K562 (cell line): ENCODE results near the gene RIMS3. TPM values are rescaled to one million over a fixed set of nuclear protein-coding genes. Genes with fewer than 3 reads are reported as not detected.

Source experiments
- DACH1 ChIP-seq: fragments of 450-650 bp; IDR thresholded peaks from 2 replicates; pipeline ENCODE4 v1.6.1; 2018; ENCODE audit not compliant: partially characterized antibody
- ETV5 ChIP-seq: sonication (generic); formaldehyde crosslinking; IDR thresholded peaks from 2 replicates; pipeline ENCODE4 v1.4.0; 2020; ENCODE audit warnings: low read depth, mild to moderate bottlenecking, missing genetic modification reagents
- FOS ChIP-seq: IDR thresholded peaks from 3 replicates; pipeline ENCODE4 v1.6.1; 2011; ENCODE audit not compliant: insufficient read length; ENCODE audit errors: extremely low read depth
- HBP1 ChIP-seq: fragments of 450-650 bp; formaldehyde crosslinking; IDR thresholded peaks from 2 replicates; pipeline ENCODE4 v1.4.0; 2022; ENCODE audit warnings: missing genetic modification characterization
- HMG20A ChIP-seq: fragments of 450-650 bp; formaldehyde crosslinking; conservative IDR thresholded peaks from 2 replicates; pipeline ENCODE4 v1.4.0; 2020; ENCODE audit warnings: mild to moderate bottlenecking, mixed read lengths
- MCM3 ChIP-seq: fragments of 450-650 bp; IDR thresholded peaks from 2 replicates; pipeline ENCODE4 v1.6.1; 2016
- MEIS2 ChIP-seq: fragments of 450-650 bp; IDR thresholded peaks from 2 replicates; pipeline ENCODE4 v1.6.1; 2014; ENCODE audit warnings: mild to moderate bottlenecking; ENCODE audit not compliant: partially characterized antibody
- OTX1 ChIP-seq: fragments of 450-650 bp; formaldehyde crosslinking; IDR thresholded peaks from 2 replicates; pipeline ENCODE4 v1.4.0; 2022; ENCODE audit warnings: mild to moderate bottlenecking
- PCBP1 ChIP-seq: fragments of 200-400 bp; formaldehyde crosslinking; IDR thresholded peaks from 2 replicates; pipeline ENCODE4 v1.6.1; 2018; ENCODE audit warnings: mild to moderate bottlenecking, low read depth, low read length; ENCODE audit not compliant: poor library complexity, severe bottlenecking
- PPARD ChIP-seq: fragments of 250-450 bp; sonication (Bioruptor Pico); IDR thresholded peaks from 2 replicates; pipeline ENCODE4 v1.8.0; 2022; ENCODE audit warnings: inconsistent platforms, mild to moderate bottlenecking, moderate library complexity
- PURB ChIP-seq: sonication (generic); formaldehyde crosslinking; IDR thresholded peaks from 2 replicates; pipeline ENCODE4 v1.9.0; 2021; ENCODE audit warnings: low read depth, mild to moderate bottlenecking, missing genetic modification reagents
- RBM17 ChIP-seq: fragments of 200-400 bp; formaldehyde crosslinking; IDR thresholded peaks from 2 replicates; pipeline ENCODE4 v1.6.1; 2017; ENCODE audit warnings: low read depth, mild to moderate bottlenecking, low read length, borderline replicate concordance
- RBM22 ChIP-seq: fragments of 200-400 bp; formaldehyde crosslinking; IDR thresholded peaks from 2 replicates; pipeline ENCODE4 v1.6.1; 2018; ENCODE audit warnings: low read length, low read depth; ENCODE audit not compliant: poor library complexity, severe bottlenecking
- ZBTB7A ChIP-seq: IDR thresholded peaks from 2 replicates; pipeline ENCODE4 v1.6.1; 2011; ENCODE audit warnings: low read depth, mild to moderate bottlenecking, low read length, moderate library complexity, borderline replicate concordance; ENCODE audit not compliant: control insufficient read depth
- ZNF124 ChIP-seq: sonication (generic); formaldehyde crosslinking; IDR thresholded peaks from 2 replicates; pipeline ENCODE4 v1.8.1; 2022; ENCODE audit warnings: missing genetic modification reagents
- ZNF217 ChIP-seq: sonication (generic); formaldehyde crosslinking; IDR thresholded peaks from 2 replicates; pipeline ENCODE4 v1.8.0; 2022; ENCODE audit warnings: mild to moderate bottlenecking, missing genetic modification reagents
- polyA plus RNA-seq, 8 experiments: library from polyadenylated mRNA; depleted of rRNA in 4 of 8; stranded (reverse) in 5 of 8; unstranded in 3 of 8; fragments of >200 nt; fragmentation: Nextera tagmentation in 2 of 8; fragmentation: Illumina TruSeq in 1 of 8; extraction: Ambion mirVana in 2 of 8; extraction: Trizol in 1 of 8; gene quantifications; 2 replicates each; pipeline versions ENCODE4 v1.2.1 to v1.2.3, GENCODE V29; 2011 to 2014; ENCODE audit warnings: inconsistent platforms in 1 of 8, missing spikeins in 1 of 8
- total RNA-seq, 7 experiments: library from RNA; depleted of rRNA in 6 of 7; stranded (reverse); fragments of >200 nt in 6 of 7; fragmentation: Illumina TruSeq in 2 of 7; extraction: Trizol in 2 of 7; gene quantifications; 2 replicates each; pipeline versions ENCODE4 v1.2.1 to v1.2.3, GENCODE V29; 2011 to 2021; ENCODE audit warnings: low replicate concordance in 1 of 7
- TF ChIP-seq, protein P1 (sequence below): sonication (generic); formaldehyde crosslinking; IDR thresholded peaks from 2 replicates; pipeline ENCODE4 v1.8.0; 2022; ENCODE audit warnings: mild to moderate bottlenecking, low read depth, missing genetic modification reagents
- TF ChIP-seq, protein P2 (sequence below): sonication (generic); formaldehyde crosslinking; IDR thresholded peaks from 2 replicates; pipeline ENCODE4 v1.9.0; 2022; ENCODE audit warnings: mild to moderate bottlenecking, missing genetic modification reagents
- TF ChIP-seq, protein P3 (sequence below), 2 experiments: fragments of 450-650 bp in 1 of 2; IDR thresholded peaks; 2 replicates each; pipeline ENCODE4 v1.6.1; 2011 to 2017; ENCODE audit warnings: low read depth in 2 of 2, antibody characterized with exemption in 1 of 2, borderline replicate concordance in 1 of 2, low read length in 1 of 2, mild to moderate bottlenecking in 1 of 2, mixed read lengths in 1 of 2; ENCODE audit not compliant: control insufficient read depth in 1 of 2
- TF ChIP-seq, protein P4 (sequence below): fragments of 250-450 bp; sonication (Bioruptor Pico); IDR thresholded peaks from 2 replicates; pipeline ENCODE4 v1.8.0; 2022; ENCODE audit warnings: moderate library complexity, mild to moderate bottlenecking, inconsistent platforms

RIMS3 gene
- total and polyA plus RNA-seq, 9 of the 15 experiments (the other 6 are each of a cell fraction or from before 2014, with no cell fraction given) = 0.06 to 1.2 (median 0.59) TPM

- TF ChIP-seq PCBP1 = no peak
- TF ChIP-seq MCM3 = no peak
- TF ChIP-seq HBP1 (CRISPR knock-in tag) = no peak
- TF ChIP-seq ETV5 (CRISPR knock-in tag) = no peak
- TF ChIP-seq MEIS2 = peak; percentile 72
- TF ChIP-seq ZNF217 (CRISPR knock-in tag) = no peak
- TF ChIP-seq ZNF124 (CRISPR knock-in tag) = no peak
- TF ChIP-seq, protein P1, sequence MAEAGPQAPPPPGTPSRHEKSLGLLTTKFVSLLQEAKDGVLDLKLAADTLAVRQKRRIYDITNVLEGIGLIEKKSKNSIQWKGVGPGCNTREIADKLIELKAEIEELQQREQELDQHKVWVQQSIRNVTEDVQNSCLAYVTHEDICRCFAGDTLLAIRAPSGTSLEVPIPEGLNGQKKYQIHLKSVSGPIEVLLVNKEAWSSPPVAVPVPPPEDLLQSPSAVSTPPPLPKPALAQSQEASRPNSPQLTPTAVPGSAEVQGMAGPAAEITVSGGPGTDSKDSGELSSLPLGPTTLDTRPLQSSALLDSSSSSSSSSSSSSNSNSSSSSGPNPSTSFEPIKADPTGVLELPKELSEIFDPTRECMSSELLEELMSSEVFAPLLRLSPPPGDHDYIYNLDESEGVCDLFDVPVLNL (CRISPR knock-in tag) = no peak
- no peak for TF ChIP-seq RBM22
- no peak for TF ChIP-seq HMG20A (CRISPR knock-in tag)
- TF ChIP-seq, protein P2, sequence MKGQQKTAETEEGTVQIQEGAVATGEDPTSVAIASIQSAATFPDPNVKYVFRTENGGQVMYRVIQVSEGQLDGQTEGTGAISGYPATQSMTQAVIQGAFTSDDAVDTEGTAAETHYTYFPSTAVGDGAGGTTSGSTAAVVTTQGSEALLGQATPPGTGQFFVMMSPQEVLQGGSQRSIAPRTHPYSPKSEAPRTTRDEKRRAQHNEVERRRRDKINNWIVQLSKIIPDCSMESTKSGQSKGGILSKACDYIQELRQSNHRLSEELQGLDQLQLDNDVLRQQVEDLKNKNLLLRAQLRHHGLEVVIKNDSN (CRISPR knock-in tag) = no peak
- TF ChIP-seq RBM17 = no peak
- TF ChIP-seq FOS = peak; percentile 99
- TF ChIP-seq, protein P3, sequence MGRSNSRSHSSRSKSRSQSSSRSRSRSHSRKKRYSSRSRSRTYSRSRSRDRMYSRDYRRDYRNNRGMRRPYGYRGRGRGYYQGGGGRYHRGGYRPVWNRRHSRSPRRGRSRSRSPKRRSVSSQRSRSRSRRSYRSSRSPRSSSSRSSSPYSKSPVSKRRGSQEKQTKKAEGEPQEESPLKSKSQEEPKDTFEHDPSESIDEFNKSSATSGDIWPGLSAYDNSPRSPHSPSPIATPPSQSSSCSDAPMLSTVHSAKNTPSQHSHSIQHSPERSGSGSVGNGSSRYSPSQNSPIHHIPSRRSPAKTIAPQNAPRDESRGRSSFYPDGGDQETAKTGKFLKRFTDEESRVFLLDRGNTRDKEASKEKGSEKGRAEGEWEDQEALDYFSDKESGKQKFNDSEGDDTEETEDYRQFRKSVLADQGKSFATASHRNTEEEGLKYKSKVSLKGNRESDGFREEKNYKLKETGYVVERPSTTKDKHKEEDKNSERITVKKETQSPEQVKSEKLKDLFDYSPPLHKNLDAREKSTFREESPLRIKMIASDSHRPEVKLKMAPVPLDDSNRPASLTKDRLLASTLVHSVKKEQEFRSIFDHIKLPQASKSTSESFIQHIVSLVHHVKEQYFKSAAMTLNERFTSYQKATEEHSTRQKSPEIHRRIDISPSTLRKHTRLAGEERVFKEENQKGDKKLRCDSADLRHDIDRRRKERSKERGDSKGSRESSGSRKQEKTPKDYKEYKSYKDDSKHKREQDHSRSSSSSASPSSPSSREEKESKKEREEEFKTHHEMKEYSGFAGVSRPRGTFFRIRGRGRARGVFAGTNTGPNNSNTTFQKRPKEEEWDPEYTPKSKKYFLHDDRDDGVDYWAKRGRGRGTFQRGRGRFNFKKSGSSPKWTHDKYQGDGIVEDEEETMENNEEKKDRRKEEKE (IDR thresholded peaks at IDR 0.05; ENCODE audit: borderline replicate concordance in 1 of 2, control insufficient read depth in 1 of 2, low read depth in 2 of 2, low read length in 1 of 2) = no peak
- TF ChIP-seq PPARD (CRISPR knock-in tag) = no peak
- no peak for TF ChIP-seq OTX1 (CRISPR knock-in tag)
- no peak for TF ChIP-seq PURB
- no peak for TF ChIP-seq ZBTB7A
- no peak for TF ChIP-seq DACH1
- TF ChIP-seq, protein P4, sequence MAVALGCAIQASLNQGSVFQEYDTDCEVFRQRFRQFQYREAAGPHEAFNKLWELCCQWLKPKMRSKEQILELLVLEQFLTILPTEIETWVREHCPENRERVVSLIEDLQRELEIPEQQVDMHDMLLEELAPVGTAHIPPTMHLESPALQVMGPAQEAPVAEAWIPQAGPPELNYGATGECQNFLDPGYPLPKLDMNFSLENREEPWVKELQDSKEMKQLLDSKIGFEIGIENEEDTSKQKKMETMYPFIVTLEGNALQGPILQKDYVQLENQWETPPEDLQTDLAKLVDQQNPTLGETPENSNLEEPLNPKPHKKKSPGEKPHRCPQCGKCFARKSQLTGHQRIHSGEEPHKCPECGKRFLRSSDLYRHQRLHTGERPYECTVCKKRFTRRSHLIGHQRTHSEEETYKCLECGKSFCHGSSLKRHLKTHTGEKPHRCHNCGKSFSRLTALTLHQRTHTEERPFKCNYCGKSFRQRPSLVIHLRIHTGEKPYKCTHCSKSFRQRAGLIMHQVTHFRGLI = no peak
Measured at GRCh38 chr1:40709100-40709801, 43.8 kb upstream of the RIMS3 start (continued).
